GM18858 (cell line): ENCODE results near the gene NABP1.
A peak's percentile ranks its signal among the peaks of the same experiment; 100 is the strongest.

Experiments
- ATAC-seq: cut with Tn5 transposase; IDR thresholded peaks from one replicate; pipeline ENCODE4 v1.9.1; 2021; ENCODE audit not compliant: unreplicated experiment

Gene NABP1

GRCh38 chr2:191678437-191679100 lies 633 bp downstream of the NABP1 start:
- peak; percentile 4 for ATAC-seq

- ATAC-seq, result peak; percentile 35
These were observed 2.1 kb downstream of the NABP1 start for GRCh38 chr2:191679818-191680600.

- no peak for ATAC-seq
These were observed 2.7 kb downstream of the NABP1 start for GRCh38 chr2:191680639-191681038.

GRCh38 chr2:191682126-191682525 lies 4.2 kb downstream of the NABP1 start:
- no peak for ATAC-seq

GRCh38 chr2:191686066-191686465 lies 8.1 kb downstream of the NABP1 start:
- ATAC-seq, result no peak

GRCh38 chr2:191686729-191687128 lies 8.8 kb downstream of the NABP1 start:
- ATAC-seq, result no peak

- no peak for ATAC-seq
These were observed 9.9 kb downstream of the NABP1 start for GRCh38 chr2:191687867-191688266.

- no peak for ATAC-seq
These were observed 11.2 kb downstream of the NABP1 start for GRCh38 chr2:191688934-191689695.

- ATAC-seq, result no peak
These were observed 12.4 kb downstream of the NABP1 start for GRCh38 chr2:191690327-191690726.

- peak; percentile 63 for ATAC-seq
These were observed 13.2 kb downstream of the NABP1 start for GRCh38 chr2:191691016-191691735.

- ATAC-seq, result no peak
These were observed 14.0 kb downstream of the NABP1 start for GRCh38 chr2:191691898-191692297.

- ATAC-seq, result no peak
These were observed 14.7 kb downstream of the NABP1 start for GRCh38 chr2:191692502-191693115.

GRCh38 chr2:191693166-191693565 lies 15.2 kb downstream of the NABP1 start:
- ATAC-seq, result no peak

- ATAC-seq, result peak; percentile 30
These were observed 15.8 kb downstream of the NABP1 start for GRCh38 chr2:191693778-191694177.

GRCh38 chr2:191696001-191696400 lies 18.1 kb downstream of the NABP1 start:
- no peak for ATAC-seq

GRCh38 chr2:191696966-191697365 lies 19.0 kb downstream of the NABP1 start:
- ATAC-seq, result no peak

- ATAC-seq, result no peak
These were observed 19.9 kb downstream of the NABP1 start for GRCh38 chr2:191697870-191698269.

- no peak for ATAC-seq
These were observed 21.5 kb downstream of the NABP1 start for GRCh38 chr2:191699341-191699945.

GRCh38 chr2:191701029-191701428 lies 23.1 kb downstream of the NABP1 start:
- no peak for ATAC-seq

- ATAC-seq, result no peak
These were observed 23.8 kb downstream of the NABP1 start for GRCh38 chr2:191701696-191702095.
